ENCODE data around the gene TMC4. TPM values are rescaled to one million over a fixed set of nuclear protein-coding genes. Genes with fewer than 3 reads are reported as not detected.

TMC4 gene
- total and polyA plus RNA-seq, 2 experiments from 2014 or later = 2.3 to 7.8 TPM

GRCh38 chr19:54159352-54160181 lies 13.4 kb downstream of the TMC4 start, which contains the start of gene LENG1:
TSS of gene LENG1 (minus strand) at chr19:54159721. CDS start at chr19:54159695, 26 bp downstream.
- peak within 1 kb of the TSS; percentile 98 for H3K27ac Mint-ChIP-seq
- peak; percentile 82 for ATAC-seq
- TF ChIP-seq EZH2 (IDR thresholded peaks at IDR 0.05; ENCODE audit: low read depth, unreplicated experiment) (no peak), CTCF (conservative IDR thresholded peaks at IDR 0.05; ENCODE audit: low read depth in 2 of 2) (peak; percentile 11 to 35; a peak in 3 of 4 replicates), CREB1 (CRISPR knock-in tag; IDR thresholded peaks at IDR 0.05; ENCODE audit: low read depth) (peak; percentile 79), POLR2AphosphoS5 (IDR thresholded peaks at IDR 0.05; ENCODE audit: low read depth) (peak; percentile 68), EZH2phosphoT487 (IDR thresholded peaks at IDR 0.05; ENCODE audit: unreplicated experiment) (no peak)
- Histone ChIP-seq H3F3A (replicated peaks; ENCODE audit: low read depth) (peaks cover 31% of the 10 kb centered on the region), H2AFZ (peak within 1 kb of the TSS; percentile 2; the same call in 1 of the 2 replicates), H4K20me1 (replicated peaks; ENCODE audit: insufficient read depth) (peaks cover 11% of the 10 kb centered on the region; the same call in 1 of the 2 replicates), H3K4me3 (peak within 1 kb of the TSS; percentile 63), H3K9me2 (ENCODE audit: insufficient read depth) (no peaks in the 10 kb centered on the region), H3K4me2 (peak within 1 kb of the TSS; percentile 88), H3K79me2 (replicated peaks; ENCODE audit: insufficient read depth) (peaks cover 9% of the 10 kb centered on the region; the same call in 1 of the 2 replicates), H3K36me3 (ENCODE audit: insufficient read depth) (peaks cover 7% of the 10 kb centered on the region; the same call in 1 of the 2 replicates), H3K27ac (ENCODE audit: low read depth) (peak within 1 kb of the TSS; percentile 67), H3K4me1 (ENCODE audit: insufficient read depth) (peaks cover 8% of the 10 kb centered on the region; the same call in 1 of the 2 replicates), H3K27me3 (ENCODE audit: insufficient read depth) (peaks cover 7% of the 10 kb centered on the region; the same call in 1 of the 2 replicates)
- H3K27me3 Mint-ChIP-seq (ENCODE audit: insufficient read depth, low read depth, poor library complexity) = peaks cover 42% of the 10 kb centered on the region
- H3K9me3 Mint-ChIP-seq = peaks cover 2% of the 10 kb centered on the region; the same call in 2 of the 3 replicates
- H3K36me3 Mint-ChIP-seq (ENCODE audit: low read depth) = peaks cover 32% of the 10 kb centered on the region
- peaks cover 36% of the 10 kb centered on the region for H3K4me1 Mint-ChIP-seq
- DNase-seq (ENCODE audit: low spot score) = peak; percentile 100
- peak within 1 kb of the TSS; percentile 95 for H3K4me3 Mint-ChIP-seq

- Histone ChIP-seq H3K9me2 (ENCODE audit: insufficient read depth) (no peaks in the 10 kb centered on the region), H3K4me3 (peak overlapping the region; percentile 56), H3K36me3 (ENCODE audit: insufficient read depth) (peaks cover 14% of the 10 kb centered on the region; the same call in 1 of the 2 replicates), H2AFZ (no peak overlapping the region), H3K79me2 (replicated peaks; ENCODE audit: insufficient read depth) (peaks cover 9% of the 10 kb centered on the region; the same call in 1 of the 2 replicates), H3F3A (replicated peaks; ENCODE audit: low read depth) (peaks cover 35% of the 10 kb centered on the region), H3K27me3 (ENCODE audit: insufficient read depth) (peaks cover 7% of the 10 kb centered on the region; the same call in 1 of the 2 replicates), H3K27ac (ENCODE audit: low read depth) (peak overlapping the region; percentile 27; the same call in 1 of the 2 replicates), H3K4me2 (peak overlapping the region; percentile 88), H4K20me1 (replicated peaks; ENCODE audit: insufficient read depth) (peaks cover 12% of the 10 kb centered on the region; the same call in 1 of the 2 replicates), H3K4me1 (ENCODE audit: insufficient read depth) (peaks cover 8% of the 10 kb centered on the region; the same call in 1 of the 2 replicates)
- Mint-ChIP-seq H3K4me3 (peak overlapping the region; percentile 95), H3K27me3 (ENCODE audit: insufficient read depth, low read depth, poor library complexity) (peaks cover 35% of the 10 kb centered on the region), H3K36me3 (ENCODE audit: low read depth) (peaks cover 39% of the 10 kb centered on the region), H3K4me1 (peaks cover 30% of the 10 kb centered on the region), H3K9me3 (peaks cover 2% of the 10 kb centered on the region; the same call in 2 of the 3 replicates), H3K27ac (peak overlapping the region; percentile 71)
- DNase-seq (ENCODE audit: low spot score) (no peak), ATAC-seq (no peak)
- no peak for TF ChIP-seq POLR2AphosphoS5 (IDR thresholded peaks at IDR 0.05; ENCODE audit: low read depth)
- TF ChIP-seq NANOG (IDR thresholded peaks at IDR 0.05; ENCODE audit: borderline replicate concordance) = no peak
- no peak for TF ChIP-seq REST (IDR thresholded peaks at IDR 0.05; ENCODE audit: unreplicated experiment)
- no peak for TF ChIP-seq EZH2phosphoT487 (IDR thresholded peaks at IDR 0.05; ENCODE audit: unreplicated experiment)
- TF ChIP-seq CTCF (conservative IDR thresholded peaks at IDR 0.05; ENCODE audit: low read depth in 2 of 2) = no peak
- no peak for TF ChIP-seq ZNF331 (CRISPR knock-in tag; IDR thresholded peaks at IDR 0.05; ENCODE audit: low read depth)
- TF ChIP-seq CREB1 (CRISPR knock-in tag; IDR thresholded peaks at IDR 0.05; ENCODE audit: low read depth) = no peak
- no peak for TF ChIP-seq JUNB (IDR thresholded peaks at IDR 0.05; ENCODE audit: unreplicated experiment)
- TF ChIP-seq ETS1 (IDR thresholded peaks at IDR 0.05) = no peak
These were observed 14.1 kb downstream of the TMC4 start for GRCh38 chr19:54158812-54159351.
